Progenitor cell of endocrine pancreas (in vitro differentiated cells): ENCODE measurements around the gene SLC35B2. TPM values are rescaled to one million over a fixed set of nuclear protein-coding genes. Genes with fewer than 3 reads are reported as not detected.

Experiments used
- DNase-seq: peaks from one replicate; pipeline ENCODE4 v3.0.0; 2021; ENCODE audit warnings: low spot score; ENCODE audit not compliant: unreplicated experiment
- H3K27ac Mint-ChIP-seq: 2 replicates; pipeline ENCODE4 v1.8.0; 2021; ENCODE audit warnings: mild to moderate bottlenecking, moderate library complexity, mixed read lengths
- H3K27me3 Mint-ChIP-seq: 2 replicates; pipeline ENCODE4 v1.8.0; 2021; ENCODE audit warnings: mixed read lengths
- H3K36me3 Mint-ChIP-seq: 2 replicates; pipeline ENCODE4 v1.8.0; 2022; ENCODE audit warnings: mixed read lengths; ENCODE audit not compliant: insufficient read depth
- H3K4me1 Mint-ChIP-seq: 2 replicates; pipeline ENCODE4 v1.8.0; 2021; ENCODE audit warnings: low read depth, mixed read lengths
- H3K4me3 Mint-ChIP-seq: 2 replicates; pipeline ENCODE4 v1.8.0; 2021; ENCODE audit warnings: low read depth, mild to moderate bottlenecking, moderate library complexity, mixed read lengths
- H3K9me3 Mint-ChIP-seq: 2 replicates; pipeline ENCODE4 v1.8.0; 2021; ENCODE audit warnings: low read depth, mixed read lengths
- CTCF ChIP-seq: fragments of 200-600 bp; sonication (generic); IDR thresholded peaks from one replicate; pipeline ENCODE4 v1.5.0; 2021; ENCODE audit warnings: antibody characterized with exemption, mild to moderate bottlenecking; ENCODE audit not compliant: unreplicated experiment
- total RNA-seq: library from RNA; stranded (reverse); gene quantifications from 2 replicates; pipeline ENCODE4 v1.2.1, GENCODE V29; 2021

The SLC35B2 gene
- total RNA-seq, 1 donor from 2014 or later, result 50.3 TPM

- H3K27me3 Mint-ChIP-seq, result peaks cover 81% of the 10 kb centered on the region
- TF ChIP-seq CTCF, result no peak
Measured at GRCh38 chr6:44285552-44286284, 28.4 kb upstream of the SLC35B2 start.

GRCh38 chr6:44284867-44285266 is 27.5 kb upstream of the SLC35B2 start:
- H3K9me3 Mint-ChIP-seq, result no peaks in the 10 kb centered on the region
- H3K4me1 Mint-ChIP-seq, result no peaks in the 10 kb centered on the region
- H3K36me3 Mint-ChIP-seq, result no peaks in the 10 kb centered on the region
- H3K4me3 Mint-ChIP-seq, result no peak overlapping the region
- no peak for DNase-seq
- TF ChIP-seq CTCF, result no peak
- H3K27ac Mint-ChIP-seq, result no peak overlapping the region
- H3K27me3 Mint-ChIP-seq, result peaks cover 82% of the 10 kb centered on the region

More at GRCh38 chr6:44285552-44286284, 28.4 kb upstream of the SLC35B2 start:
- no peak for DNase-seq
- no peaks in the 10 kb centered on the region for H3K36me3 Mint-ChIP-seq
- no peaks in the 10 kb centered on the region for H3K9me3 Mint-ChIP-seq
- H3K27ac Mint-ChIP-seq, result no peak overlapping the region
- H3K4me1 Mint-ChIP-seq, result no peaks in the 10 kb centered on the region
- H3K4me3 Mint-ChIP-seq, result no peak overlapping the region

GRCh38 chr6:44284121-44284520 is 26.8 kb upstream of the SLC35B2 start:
- Mint-ChIP-seq H3K4me1 (no peaks in the 10 kb centered on the region), H3K36me3 (no peaks in the 10 kb centered on the region), H3K27ac (no peak overlapping the region), H3K27me3 (peaks cover 84% of the 10 kb centered on the region), H3K4me3 (no peak overlapping the region), H3K9me3 (no peaks in the 10 kb centered on the region)
- DNase-seq, result no peak
- no peak for TF ChIP-seq CTCF

- Mint-ChIP-seq H3K4me3 (no peak overlapping the region), H3K36me3 (peaks cover 4% of the 10 kb centered on the region), H3K4me1 (peaks cover 2% of the 10 kb centered on the region), H3K27me3 (peaks cover 70% of the 10 kb centered on the region), H3K27ac (no peak overlapping the region), H3K9me3 (no peaks in the 10 kb centered on the region)
- TF ChIP-seq CTCF, result no peak
- no peak for DNase-seq
Measured at GRCh38 chr6:44278774-44279697, 21.7 kb upstream of the SLC35B2 start.

- Mint-ChIP-seq H3K4me1 (peaks cover 2% of the 10 kb centered on the region), H3K36me3 (peaks cover 5% of the 10 kb centered on the region), H3K4me3 (no peak overlapping the region), H3K9me3 (no peaks in the 10 kb centered on the region), H3K27ac (no peak overlapping the region), H3K27me3 (peaks cover 63% of the 10 kb centered on the region)
- no peak for DNase-seq
- no peak for TF ChIP-seq CTCF
Measured at GRCh38 chr6:44278315-44278714, 21.0 kb upstream of the SLC35B2 start.
